Measurements from ENCODE around the gene C1orf216.
A peak's percentile ranks its signal among the peaks of the same experiment; 100 is the strongest.
"Not testable (repeated sequence)": the region's sequence is repeated elsewhere in the genome, so short reads cannot be mapped to it uniquely, and the experiment has no call there.

Gene C1orf216

DNA sequence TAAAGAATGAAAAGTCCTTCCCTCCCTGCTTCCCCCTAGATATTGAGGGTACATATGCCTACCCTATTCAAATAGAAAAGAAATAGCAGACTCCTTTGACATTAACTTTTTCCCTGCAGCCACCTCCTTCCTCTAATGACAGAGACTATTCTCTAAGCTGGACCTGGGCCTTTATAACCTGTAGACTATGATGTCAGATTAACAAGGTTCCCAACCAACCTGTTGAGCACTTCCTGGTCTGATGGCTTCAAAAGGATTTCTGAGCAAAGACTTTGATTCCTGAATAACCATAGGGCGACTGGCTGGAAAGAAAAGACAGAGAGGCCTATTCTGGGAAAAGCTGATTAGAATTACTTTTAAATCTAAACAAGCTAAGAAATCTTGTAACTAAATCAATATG, 18.4 kb upstream of the C1orf216 start:
- no peak for TF ChIP-seq EZH2 (IDR thresholded peaks at IDR 0.05)
- no peak for TF ChIP-seq FOXP2 (optimal IDR thresholded peaks at IDR 0.05; ENCODE audit: control extremely low read depth, extremely low read length, insufficient read depth)
- no peak for TF ChIP-seq POLR2AphosphoS5 (IDR thresholded peaks at IDR 0.05; ENCODE audit: borderline replicate concordance, low read depth, low read length)
- H3K27ac ChIP-seq: no peak overlapping the region
- H3K9me3 ChIP-seq (ENCODE audit: low read depth, low read length): no peaks in the 10 kb centered on the region
- H3K9ac ChIP-seq (ENCODE audit: insufficient read length): no peak overlapping the region
- no peak overlapping the region for H3K4me3 ChIP-seq
- no peak for DNase-seq (ENCODE audit: low read depth, low spot score)
- peaks cover 78% of the 10 kb centered on the region for H3K36me3 ChIP-seq (ENCODE audit: insufficient read depth, low read length)

DNA sequence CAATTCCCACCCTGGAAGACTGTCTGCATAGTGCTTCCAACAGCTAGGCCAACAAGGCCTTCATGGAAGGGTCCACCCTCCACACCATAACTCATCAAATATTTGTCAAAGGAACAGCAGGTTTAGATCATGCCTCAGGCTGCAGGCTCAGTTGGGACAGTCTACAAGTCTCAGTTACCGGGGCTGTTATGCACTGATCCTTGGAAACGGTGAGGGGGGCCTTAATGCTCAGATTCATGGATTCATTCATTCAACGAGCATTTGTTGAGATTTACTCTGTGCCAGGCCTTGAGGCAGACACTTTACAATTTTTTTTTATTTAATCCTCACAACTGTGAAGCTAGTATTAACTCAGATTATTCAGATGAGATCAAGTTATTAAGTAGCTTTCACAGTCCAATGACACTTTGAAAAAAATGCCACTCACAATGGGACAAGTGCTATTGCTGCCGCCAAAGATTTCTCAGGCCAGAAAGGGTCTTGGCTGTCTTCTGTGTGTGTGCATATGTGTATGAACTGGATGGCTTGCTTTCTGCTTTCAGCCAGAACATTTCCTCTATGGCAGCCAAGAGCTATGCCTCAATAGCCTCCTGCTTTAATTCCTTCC, 8.9 kb upstream of the C1orf216 start:
- Histone ChIP-seq H3K9me3 (ENCODE audit: low read depth, low read length) (no peaks in the 10 kb centered on the region), H3K36me3 (ENCODE audit: insufficient read depth, low read length) (peaks cover 12% of the 10 kb centered on the region), H3K9ac (ENCODE audit: insufficient read length) (no peak overlapping the region), H3K27ac (peak overlapping the region; percentile 1; the same call in 1 of the 2 replicates), H3K4me3 (no peak overlapping the region)
- no peak for DNase-seq (ENCODE audit: low read depth, low spot score)
- TF ChIP-seq POLR2AphosphoS5 (IDR thresholded peaks at IDR 0.05; ENCODE audit: borderline replicate concordance, low read depth, low read length) (no peak), FOXP2 (optimal IDR thresholded peaks at IDR 0.05; ENCODE audit: control extremely low read depth, extremely low read length, insufficient read depth) (no peak), EZH2 (IDR thresholded peaks at IDR 0.05) (no peak)

DNA sequence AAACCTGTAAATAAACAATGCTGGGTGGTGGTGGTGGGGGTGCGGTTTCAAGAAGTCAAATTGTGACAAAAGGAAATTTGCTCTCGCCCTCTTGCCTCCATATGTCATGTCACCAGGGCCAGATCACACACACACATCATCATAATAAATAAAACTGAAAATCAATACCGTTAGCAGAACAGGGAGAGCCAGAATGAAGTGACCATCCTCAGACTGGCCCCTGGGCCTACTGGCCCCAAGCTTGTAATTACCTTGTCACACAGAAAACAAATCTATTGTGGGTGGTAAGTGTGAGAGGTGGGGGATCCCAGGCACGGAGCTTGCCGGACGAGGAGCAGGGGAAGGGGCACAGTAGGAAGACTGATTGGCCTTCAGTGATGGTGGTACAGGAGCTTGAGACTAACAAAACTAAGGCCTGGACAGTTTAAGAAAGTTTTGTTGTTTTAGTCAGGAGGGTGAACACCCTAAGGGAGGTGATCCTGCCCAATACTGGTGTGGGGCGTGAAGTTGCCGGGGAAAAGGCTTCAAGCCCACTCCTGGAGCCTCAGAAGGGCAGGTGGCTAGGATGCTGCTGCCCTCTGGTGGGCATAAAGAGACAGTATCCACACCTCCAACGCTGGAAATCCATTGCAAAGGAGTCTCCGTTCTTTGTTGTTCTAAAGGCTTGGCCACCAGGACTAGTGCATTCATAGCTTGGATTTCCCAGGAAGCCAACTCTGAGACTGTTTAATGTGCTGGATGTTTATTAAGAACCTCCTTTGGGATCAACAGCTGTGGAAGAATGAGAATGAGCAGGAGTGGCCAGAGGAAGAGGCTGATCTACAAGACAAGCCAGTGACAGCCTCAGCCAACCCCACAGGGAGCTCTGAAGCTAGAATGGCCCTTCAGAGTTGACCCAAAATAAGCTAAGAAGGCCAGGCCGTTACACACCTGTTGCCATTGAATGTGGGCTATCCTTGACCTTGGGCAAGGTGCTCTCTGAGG, 8.1 kb upstream of the C1orf216 start:
- Histone ChIP-seq H3K9me3 (ENCODE audit: low read depth, low read length) (no peaks in the 10 kb centered on the region), H3K4me3 (no peak overlapping the region), H3K36me3 (ENCODE audit: insufficient read depth, low read length) (peaks cover 4% of the 10 kb centered on the region; the same call in 1 of the 2 replicates), H3K27ac (0 out of 2 replicates have a peak overlapping the region, but pooled peaks have one; percentile 1), H3K9ac (ENCODE audit: insufficient read length) (no peak overlapping the region)
- TF ChIP-seq FOXP2 (optimal IDR thresholded peaks at IDR 0.05; ENCODE audit: control extremely low read depth, extremely low read length, insufficient read depth): no peak
- no peak for TF ChIP-seq POLR2AphosphoS5 (IDR thresholded peaks at IDR 0.05; ENCODE audit: borderline replicate concordance, low read depth, low read length)
- TF ChIP-seq EZH2 (IDR thresholded peaks at IDR 0.05): no peak
- no peak for DNase-seq (ENCODE audit: low read depth, low spot score)

DNA sequence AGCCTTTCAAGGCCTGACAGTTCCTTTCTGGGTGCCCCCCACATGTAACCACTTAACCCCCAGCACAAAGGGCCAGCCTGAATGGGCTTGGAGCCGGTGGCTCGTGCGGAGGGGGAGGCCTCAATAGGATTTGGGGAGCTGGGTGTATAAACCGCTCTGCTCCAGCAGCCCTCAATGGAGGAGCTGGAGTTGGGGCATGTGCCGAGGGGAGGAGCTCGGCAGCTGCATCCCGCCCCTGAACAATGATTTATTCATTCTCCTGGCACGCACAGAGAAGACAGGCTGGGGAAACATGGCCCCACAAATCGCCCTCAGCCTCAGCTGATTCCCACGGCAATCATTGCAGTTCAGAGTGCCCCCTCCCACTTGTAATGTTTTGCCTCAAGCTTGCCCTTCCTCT, 6.9 kb upstream of the C1orf216 start:
- H3K4me3 ChIP-seq: peak overlapping the region; percentile 55
- H3K9ac ChIP-seq (ENCODE audit: insufficient read length): no peak overlapping the region
- DNase-seq (ENCODE audit: low read depth, low spot score): no peak
- H3K9me3 ChIP-seq (ENCODE audit: low read depth, low read length): no peaks in the 10 kb centered on the region
- H3K36me3 ChIP-seq (ENCODE audit: insufficient read depth, low read length): no peaks in the 10 kb centered on the region; the same call in 1 of the 2 replicates
- H3K27ac ChIP-seq: 0 out of 2 replicates have a peak overlapping the region, but pooled peaks have one; percentile 3
- TF ChIP-seq EZH2 (IDR thresholded peaks at IDR 0.05) (no peak), POLR2AphosphoS5 (IDR thresholded peaks at IDR 0.05; ENCODE audit: borderline replicate concordance, low read depth, low read length) (peak; percentile 18; the same call in 1 of the 2 replicates)

DNA sequence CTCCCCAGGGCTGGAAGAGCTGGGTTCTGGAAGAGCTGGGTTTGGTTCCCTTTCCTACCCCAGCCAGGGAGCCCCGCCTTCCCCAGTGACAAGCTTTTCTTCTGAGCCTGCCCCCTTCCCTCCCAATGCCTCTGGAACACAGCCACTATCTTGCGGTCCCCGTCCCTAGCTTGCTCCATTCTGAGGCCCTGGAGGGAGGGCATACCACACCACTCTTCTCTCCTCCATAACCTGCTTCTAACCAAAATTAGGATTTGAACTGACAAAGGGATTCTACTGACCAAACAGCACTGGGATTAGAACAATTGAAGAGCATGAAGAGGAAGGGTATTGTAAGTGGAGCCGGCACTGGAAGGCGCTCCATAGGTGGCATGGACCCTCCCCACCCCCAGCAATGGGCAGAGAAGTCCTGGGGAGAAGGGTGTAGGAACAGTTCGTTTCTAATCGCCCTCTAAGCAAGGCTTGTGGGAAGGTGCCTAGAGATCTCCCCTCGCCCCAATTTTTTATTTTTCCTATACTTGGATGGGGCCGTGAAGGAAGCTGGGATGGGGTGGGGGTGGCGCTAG, 690 bp downstream of the C1orf216 start:
- no peaks in the 10 kb centered on the region for H3K9me3 ChIP-seq (ENCODE audit: low read depth, low read length)
- TF ChIP-seq EZH2 (IDR thresholded peaks at IDR 0.05): no peak
- TF ChIP-seq POLR2AphosphoS5 (IDR thresholded peaks at IDR 0.05; ENCODE audit: borderline replicate concordance, low read depth, low read length): peak; percentile 72
- TF ChIP-seq FOXP2 (optimal IDR thresholded peaks at IDR 0.05; ENCODE audit: control extremely low read depth, extremely low read length, insufficient read depth): no peak
- peak overlapping the region; percentile 85 for H3K4me3 ChIP-seq
- peaks cover 19% of the 10 kb centered on the region for H3K36me3 ChIP-seq (ENCODE audit: insufficient read depth, low read length)
- peak overlapping the region; percentile 91 for H3K27ac ChIP-seq
- H3K9ac ChIP-seq (ENCODE audit: insufficient read length): peak overlapping the region; percentile 89
- no peak for DNase-seq (ENCODE audit: low read depth, low spot score)

DNA sequence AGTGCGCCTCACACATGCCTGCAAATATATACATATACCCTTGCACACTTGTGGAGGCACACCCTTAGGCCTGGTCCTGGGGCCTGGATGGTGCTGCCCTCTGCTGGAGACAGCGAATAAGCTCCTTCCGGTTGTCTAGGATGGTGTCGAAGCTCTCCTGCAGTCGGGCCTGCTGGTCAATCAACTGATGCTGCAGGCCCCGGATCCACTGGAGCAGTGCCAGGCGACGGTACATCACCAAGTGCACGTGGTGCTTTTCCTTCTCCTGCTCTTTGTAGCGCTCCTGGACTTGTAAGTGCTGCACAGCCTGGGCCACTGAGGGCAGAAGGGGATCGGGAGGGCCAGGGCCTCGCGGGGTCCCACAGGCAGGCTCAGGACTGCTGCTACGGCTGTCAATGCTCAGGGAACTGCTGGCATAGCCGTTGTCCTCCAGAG, 3.1 kb downstream of the C1orf216 start:
- Histone ChIP-seq H3K9ac (ENCODE audit: insufficient read length) (no peak overlapping the region), H3K4me3 (peak overlapping the region; percentile 37; the same call in 1 of the 2 replicates), H3K36me3 (ENCODE audit: insufficient read depth, low read length) (peaks cover 19% of the 10 kb centered on the region), H3K9me3 (ENCODE audit: low read depth, low read length) (no peaks in the 10 kb centered on the region), H3K27ac (no peak overlapping the region)
- DNase-seq (ENCODE audit: low read depth, low spot score): no peak
- TF ChIP-seq EZH2 (IDR thresholded peaks at IDR 0.05) (no peak), POLR2AphosphoS5 (IDR thresholded peaks at IDR 0.05; ENCODE audit: borderline replicate concordance, low read depth, low read length) (peak; percentile 51; the same call in 1 of the 2 replicates)

DNA sequence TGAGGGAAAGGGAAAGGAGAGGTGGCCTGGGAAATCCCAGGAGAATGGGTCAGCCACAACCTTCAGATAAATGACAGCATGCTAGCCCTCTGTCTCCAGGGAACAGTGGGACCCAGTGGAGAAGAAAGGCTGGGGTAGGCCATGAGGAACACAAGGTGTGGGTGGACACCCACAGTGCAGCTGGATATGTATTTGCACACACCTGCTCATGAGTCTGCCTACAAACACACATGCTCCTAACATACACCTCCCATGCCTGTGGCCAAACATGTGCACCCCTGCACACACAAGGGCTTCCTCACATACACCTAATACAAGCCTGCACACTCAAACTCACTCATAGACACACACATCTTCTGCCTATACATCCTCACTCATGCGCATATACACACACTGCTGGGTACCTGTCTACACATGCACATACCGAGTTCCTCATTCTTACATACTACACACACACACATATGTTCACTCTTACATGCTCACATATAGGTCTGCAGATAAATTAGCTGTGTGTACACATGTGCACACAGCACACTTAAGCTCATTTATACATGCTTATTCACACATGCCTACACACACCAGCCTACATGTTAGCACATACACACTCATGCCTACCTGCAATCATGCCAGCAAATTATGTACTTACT, 3.6 kb downstream of the C1orf216 start:
- TF ChIP-seq POLR2AphosphoS5 (IDR thresholded peaks at IDR 0.05; ENCODE audit: borderline replicate concordance, low read depth, low read length) (no peak), EZH2 (IDR thresholded peaks at IDR 0.05) (no peak), FOXP2 (optimal IDR thresholded peaks at IDR 0.05; ENCODE audit: control extremely low read depth, extremely low read length, insufficient read depth) (no peak)
- Histone ChIP-seq H3K27ac (no peak overlapping the region), H3K9ac (ENCODE audit: insufficient read length) (no peak overlapping the region), H3K9me3 (ENCODE audit: low read depth, low read length) (no peaks in the 10 kb centered on the region), H3K36me3 (ENCODE audit: insufficient read depth, low read length) (peaks cover 19% of the 10 kb centered on the region), H3K4me3 (peak overlapping the region; percentile 37; the same call in 1 of the 2 replicates)
- DNase-seq (ENCODE audit: low read depth, low spot score): no peak

DNA sequence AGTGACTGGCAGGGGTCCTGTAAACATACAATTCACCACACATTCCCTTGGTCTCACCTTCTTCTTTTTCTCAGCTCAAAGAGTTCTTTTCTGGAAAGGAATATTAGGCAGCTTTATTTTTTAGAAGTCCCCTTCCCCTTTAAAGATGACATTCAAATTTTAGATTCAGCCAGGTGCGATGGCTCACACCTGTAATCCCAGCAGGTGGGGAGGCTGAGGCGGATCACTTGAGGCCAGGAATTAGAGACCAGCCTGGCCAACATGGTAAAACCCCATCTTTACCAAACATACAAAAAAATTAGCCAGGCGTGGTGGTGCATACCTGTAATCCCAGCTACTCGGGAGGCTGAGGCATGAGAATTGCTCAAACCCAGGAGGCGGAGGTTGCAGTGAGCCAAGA, 7.6 kb downstream of the C1orf216 start:
- peaks cover 19% of the 10 kb centered on the region for H3K36me3 ChIP-seq (ENCODE audit: insufficient read depth, low read length)
- not testable (repeated sequence) for H3K9me3 ChIP-seq (ENCODE audit: low read depth, low read length); DNase-seq (ENCODE audit: low read depth, low spot score); H3K27ac ChIP-seq; H3K9ac ChIP-seq (ENCODE audit: insufficient read length); H3K4me3 ChIP-seq
